Hematopoietic multipotent progenitor cell treated with erythropoietin and hydrocortisone succinate and interleukin-3 and kit ligand, for 17 days (in vitro differentiated cells): ENCODE results near the gene NCOA7.

Source experiments
- DNase-seq: peaks from one replicate; pipeline ENCODE4 v3.0.0-alpha.2; 2015; ENCODE audit warnings: low spot score

The NCOA7 gene

GRCh38 chr6:125790358-125791150 lies at the start of gene NCOA7:
Gene NCOA7, plus strand, starts transcription at chr6:125790960. Its CDS starts 24,395 bp downstream, at chr6:125815355.
- DNase-seq = peak; percentile 61

DNA sequence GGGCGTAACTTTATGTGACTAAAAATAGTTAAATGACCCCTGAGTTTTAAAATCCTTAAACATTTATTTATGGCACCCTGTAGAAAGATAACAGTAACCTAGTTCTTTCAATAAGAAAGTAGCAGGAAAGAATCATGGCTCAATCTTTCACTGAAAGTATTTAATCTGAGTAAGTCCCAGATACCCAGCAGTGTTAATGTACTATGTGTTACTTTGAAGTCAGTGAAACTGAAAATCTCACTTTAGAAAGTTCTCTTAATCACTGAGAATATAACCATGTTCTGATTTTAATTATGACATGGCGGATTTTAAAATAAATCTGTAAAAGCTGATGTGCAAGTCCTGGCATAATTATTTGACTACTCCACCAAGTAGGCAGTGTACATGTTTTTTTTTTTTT lies 49.4 kb upstream of the NCOA7 start:
- DNase-seq = no peak

- no peak for DNase-seq
Measured at GRCh38 chr6:125742024-125742423, 48.7 kb upstream of the NCOA7 start.

DNA sequence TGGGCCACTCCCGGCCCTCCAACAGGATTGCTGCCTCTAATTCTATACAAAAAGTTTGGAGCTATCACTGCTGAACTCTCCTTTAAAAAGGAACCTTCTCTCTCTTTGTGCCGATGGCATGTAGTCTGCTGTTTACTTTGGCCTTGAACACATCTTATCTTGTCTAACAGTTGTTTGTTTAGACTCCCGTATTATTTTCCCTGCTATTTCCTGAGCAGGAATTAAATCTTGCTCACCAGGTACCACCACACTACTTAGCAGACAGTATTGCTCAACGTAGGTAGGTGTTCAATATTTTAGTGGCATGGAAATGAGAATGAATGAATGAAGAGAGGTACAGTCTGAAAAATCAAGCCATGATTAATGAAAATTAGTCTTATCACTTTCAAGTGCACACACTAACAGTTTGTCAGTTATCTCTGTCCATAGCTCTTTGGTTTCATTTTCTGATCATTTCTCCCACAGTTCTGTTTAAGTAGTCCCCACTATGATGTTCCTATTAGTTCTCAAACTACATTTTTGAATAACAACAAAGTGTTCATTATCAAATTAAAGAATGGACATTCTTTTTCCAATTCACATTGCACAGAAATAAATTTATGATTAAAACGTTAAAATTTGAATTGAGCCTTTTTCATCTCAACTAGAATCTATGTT lies 48.2 kb upstream of the NCOA7 start:
- DNase-seq = no peak

- DNase-seq = no peak
Measured at GRCh38 chr6:125743604-125744003, 47.2 kb upstream of the NCOA7 start.

- DNase-seq = no peak
Measured at GRCh38 chr6:125745281-125746018, 45.3 kb upstream of the NCOA7 start.

DNA sequence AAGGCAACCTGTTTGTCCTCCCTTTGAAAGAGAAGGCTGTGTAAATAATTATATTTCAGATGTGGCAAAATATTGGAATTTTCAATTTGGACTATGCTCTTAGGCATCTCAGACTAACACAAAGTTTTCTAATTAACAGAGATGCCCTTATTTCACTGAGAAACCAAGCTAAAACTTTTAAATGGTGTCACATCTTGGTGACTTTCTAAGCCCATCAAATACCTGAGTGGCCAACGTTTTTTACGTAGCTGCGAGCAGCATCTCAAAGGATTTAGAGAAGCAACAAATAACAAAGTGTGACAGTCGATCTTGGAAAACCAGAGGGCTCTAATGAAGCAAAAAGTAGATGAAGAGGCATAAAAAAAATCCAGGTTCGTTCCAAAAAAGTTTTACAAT lies 44.7 kb upstream of the NCOA7 start:
- DNase-seq = no peak

- no peak for DNase-seq
Measured at GRCh38 chr6:125746731-125747588, 43.8 kb upstream of the NCOA7 start.

DNA sequence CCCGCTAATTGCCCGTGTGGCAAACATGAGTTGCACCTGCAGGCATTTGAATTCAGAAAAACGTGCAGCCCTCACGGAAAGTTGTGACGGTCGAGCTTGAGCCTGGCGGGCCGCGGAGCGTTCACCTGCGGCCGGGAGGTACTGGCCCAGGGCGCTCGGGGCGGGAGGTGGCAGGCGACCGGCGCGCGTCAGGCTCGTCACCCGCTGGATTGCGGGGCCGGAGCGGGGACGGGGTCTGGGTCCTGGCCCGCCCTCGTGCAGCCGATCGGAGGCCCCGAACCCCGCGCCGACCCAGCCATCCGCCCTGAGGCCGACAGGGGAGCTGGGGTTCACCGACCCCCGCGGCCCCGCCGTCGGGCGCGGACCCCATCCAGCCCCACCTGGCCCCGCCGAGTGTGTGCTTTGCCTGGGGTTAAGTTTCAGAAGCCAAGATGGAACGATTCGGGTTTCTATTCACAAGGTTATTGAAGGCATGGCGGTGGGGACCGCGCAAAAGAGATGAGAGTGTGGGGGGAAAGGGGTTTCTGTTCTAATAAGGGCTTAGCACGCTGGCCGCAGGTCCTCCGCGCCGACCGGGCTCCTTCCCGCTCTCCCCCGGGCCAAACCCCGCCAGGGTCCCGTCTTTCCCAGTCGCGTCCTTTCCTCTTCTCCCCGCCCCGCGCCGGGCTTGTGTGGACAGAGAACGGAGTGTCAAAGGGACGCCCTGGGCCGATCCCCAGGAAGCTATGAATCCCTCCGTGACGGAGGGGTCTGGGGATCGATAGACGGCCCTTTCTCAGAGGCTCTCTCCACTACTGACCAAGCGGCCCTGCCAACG lies 43.0 kb upstream of the NCOA7 start:
- no peak for DNase-seq

GRCh38 chr6:125748406-125749172 lies 42.2 kb upstream of the NCOA7 start:
- DNase-seq = no peak

DNA sequence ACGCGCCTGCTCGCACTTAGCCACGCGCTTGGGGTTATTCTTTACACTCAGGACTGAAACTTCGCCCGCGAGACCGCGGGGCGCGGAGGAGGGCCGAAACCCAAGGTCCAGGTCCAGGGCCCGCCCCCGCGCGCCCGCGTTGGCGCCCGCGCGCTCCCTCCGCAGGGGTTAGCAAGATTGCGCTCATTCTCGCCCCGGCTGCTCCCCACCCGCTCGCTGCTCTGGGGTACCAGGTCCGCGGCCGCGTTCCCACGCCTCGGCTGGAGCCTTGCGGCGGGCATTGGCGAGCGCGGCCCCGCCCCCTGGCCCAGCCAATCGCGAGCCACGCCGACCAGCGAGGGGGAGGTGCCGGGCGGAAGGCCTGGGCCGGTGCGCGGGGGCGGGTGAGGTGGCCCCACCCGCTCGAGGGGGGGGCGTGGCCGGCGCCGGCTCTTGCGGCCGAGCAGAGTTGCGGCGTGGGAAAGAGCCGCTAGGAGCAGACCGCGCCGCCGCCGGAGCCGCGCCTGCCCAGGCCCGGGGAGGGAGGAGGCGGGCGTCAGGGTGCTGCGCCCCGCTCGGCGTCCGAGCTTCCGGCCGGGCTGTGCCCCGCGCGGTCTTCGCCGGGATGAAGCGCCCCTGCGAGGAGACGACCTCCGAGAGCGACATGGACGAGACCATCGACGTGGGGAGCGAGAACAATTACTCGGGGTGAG lies 41.4 kb upstream of the NCOA7 start, which contains the start of gene HEY2:
TSS of gene HEY2 (plus strand) at position 460 of the 692 bp plus-strand sequence. CDS start at position 605, 145 bp downstream.
- peak; percentile 87 for DNase-seq

- DNase-seq = no peak
Measured at GRCh38 chr6:125749865-125750691, 40.7 kb upstream of the NCOA7 start.

GRCh38 chr6:125750692-125751333 lies 39.9 kb upstream of the NCOA7 start:
- no peak for DNase-seq

DNA sequence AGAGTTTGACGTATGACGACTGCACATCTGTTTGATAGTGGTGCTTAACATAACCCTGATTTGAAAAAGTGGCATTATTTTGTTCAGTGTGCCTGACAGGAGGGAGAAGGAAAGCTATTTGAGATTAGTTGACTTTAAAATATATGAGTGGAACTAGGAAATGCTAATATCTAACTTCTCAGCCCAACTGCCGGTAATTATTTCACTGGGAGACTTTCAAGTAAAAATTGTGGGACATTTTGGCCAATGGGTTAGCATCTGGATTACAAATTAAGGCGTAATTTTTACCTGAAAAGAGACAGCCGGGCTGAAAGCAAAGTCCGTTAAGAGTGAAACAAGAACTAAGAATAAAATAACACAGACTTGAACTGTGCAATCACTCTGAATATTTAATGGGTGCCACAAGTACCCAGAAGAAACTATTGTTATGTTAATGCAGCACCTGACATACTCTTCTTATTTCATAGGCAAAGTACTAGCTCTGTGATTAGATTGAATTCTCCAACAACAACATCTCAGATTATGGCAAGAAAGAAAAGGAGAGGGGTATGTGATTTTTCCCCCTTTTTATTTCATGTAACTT lies 39.3 kb upstream of the NCOA7 start:
- DNase-seq = no peak

GRCh38 chr6:125752773-125753172 lies 38.0 kb upstream of the NCOA7 start:
- no peak for DNase-seq

- no peak for DNase-seq
Measured at GRCh38 chr6:125753218-125753936, 37.4 kb upstream of the NCOA7 start.

DNA sequence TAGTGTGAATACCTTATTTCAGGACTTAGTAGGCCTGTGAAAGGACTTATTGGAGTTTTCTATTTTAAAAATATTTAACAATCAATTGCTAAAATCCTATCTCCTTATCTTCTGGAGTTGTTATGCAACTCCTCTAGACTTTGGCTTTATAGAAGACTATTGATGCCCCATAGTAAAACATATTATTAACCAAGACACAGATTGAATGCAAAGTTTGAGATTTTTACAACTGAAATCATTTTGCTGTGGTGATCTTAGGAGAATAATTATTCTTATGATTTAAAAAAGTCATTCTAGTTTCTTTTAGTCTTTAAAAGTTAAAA lies 36.9 kb upstream of the NCOA7 start:
- no peak for DNase-seq
